NCI-H2029 (cell line): ENCODE results near the gene NLN.
"Not testable (repeated sequence)": the region's sequence is repeated elsewhere in the genome, so short reads cannot be mapped to it uniquely, and the experiment has no call there.

ENCODE experiments used
- DNase-seq: peaks from one replicate; lab custom pipeline; 2025; lab: John Stamatoyannopoulos, UW

The NLN gene

GRCh38 chr5:65732046-65732445, 10.0 kb downstream of the NLN start:
- not testable (repeated sequence) for DNase-seq

- DNase-seq = not testable (repeated sequence)
Measured at GRCh38 chr5:65734196-65734775, 12.3 kb downstream of the NLN start.

GRCh38 chr5:65734921-65735320, 12.9 kb downstream of the NLN start:
- DNase-seq = no peak

- no peak for DNase-seq
Measured at GRCh38 chr5:65736011-65736410, 14.0 kb downstream of the NLN start.

GRCh38 chr5:65737842-65738241, 15.8 kb downstream of the NLN start:
- DNase-seq = no peak

- DNase-seq = no peak
Measured at GRCh38 chr5:65738305-65738704, 16.3 kb downstream of the NLN start.

- no peak for DNase-seq
Measured at GRCh38 chr5:65739162-65739561, 17.2 kb downstream of the NLN start.

GRCh38 chr5:65742565-65743231, 20.7 kb downstream of the NLN start:
- peak; percentile 17 for DNase-seq

- DNase-seq = no peak
Measured at GRCh38 chr5:65749221-65749844, 27.3 kb downstream of the NLN start.

- no peak for DNase-seq
Measured at GRCh38 chr5:65749956-65750355, 28.0 kb downstream of the NLN start.

GRCh38 chr5:65750938-65751337, 28.9 kb downstream of the NLN start:
- DNase-seq = no peak

GRCh38 chr5:65753189-65753588, 31.2 kb downstream of the NLN start:
- DNase-seq = no peak

GRCh38 chr5:65758546-65759144, 36.6 kb downstream of the NLN start:
- no peak for DNase-seq

GRCh38 chr5:65760504-65761275, 38.7 kb downstream of the NLN start:
- peak; percentile 67 for DNase-seq

- no peak for DNase-seq
Measured at GRCh38 chr5:65762234-65762633, 40.2 kb downstream of the NLN start.

- DNase-seq = no peak
Measured at GRCh38 chr5:65765582-65765981, 43.6 kb downstream of the NLN start.

- DNase-seq = no peak
Measured at GRCh38 chr5:65766175-65766574, 44.2 kb downstream of the NLN start.

GRCh38 chr5:65766781-65767180, 44.8 kb downstream of the NLN start:
- no peak for DNase-seq

GRCh38 chr5:65767565-65767964, 45.6 kb downstream of the NLN start:
- no peak for DNase-seq

- no peak for DNase-seq
Measured at GRCh38 chr5:65768723-65769346, 46.8 kb downstream of the NLN start.

GRCh38 chr5:65769539-65769938, 47.5 kb downstream of the NLN start:
- peak; percentile 60 for DNase-seq

GRCh38 chr5:65771266-65771665, 49.3 kb downstream of the NLN start:
- DNase-seq = no peak
